Transverse colon (tissue), 4 donors: ENCODE data around the gene EFCAB5. TPM values are rescaled to one million over a fixed set of nuclear protein-coding genes. Genes with fewer than 3 reads are reported as not detected.
A peak's percentile ranks its signal among the peaks of the same experiment; 100 is the strongest.

ENCODE experiments used
- DNase-seq: peaks from one replicate; pipeline ENCODE4 v3.0.0-alpha.2; 2019
- H3K27ac ChIP-seq, 4 donors: fragments of 200-600 bp; sonication (generic); 2 replicates each; pipeline ENCODE4 v1.5.1; 2016 to 2018; ENCODE audit warnings: inconsistent platforms in 4 of 4
- H3K27me3 ChIP-seq: fragments of 200-600 bp; sonication (generic); 2 replicates; pipeline ENCODE4 v1.5.1; 2017; ENCODE audit warnings: inconsistent platforms
- H3K36me3 ChIP-seq, 4 donors: fragments of 200-600 bp; sonication (generic); 2 replicates each; pipeline ENCODE4 v1.5.1; 2017 to 2019; ENCODE audit warnings: inconsistent platforms in 4 of 4
- H3K4me1 ChIP-seq, 4 donors: fragments of 200-600 bp; sonication (generic); 2 replicates each; pipeline ENCODE4 v1.5.1; 2017 to 2020; ENCODE audit warnings: inconsistent platforms in 4 of 4
- H3K4me3 ChIP-seq, 4 donors: fragments of 200-600 bp; sonication (generic); 1 replicate in 1 of 4; 2 replicates in 3 of 4; pipeline versions ENCODE4 v1.5.1 to v1.6.1; 2017 to 2019; ENCODE audit warnings: inconsistent platforms in 4 of 4
- H3K9me3 ChIP-seq, 2 donors: fragments of 200-600 bp; sonication (generic); 2 replicates each; pipeline ENCODE4 v1.5.1; 2017 to 2019; ENCODE audit warnings: inconsistent platforms in 2 of 2
- CTCF ChIP-seq, 5 experiments: fragments of 200-600 bp in 3 of 5; fragments of 450-650 bp in 2 of 5; sonication (generic) in 3 of 5; IDR thresholded peaks; 1 replicate in 2 of 5; 2 replicates in 3 of 5; pipeline ENCODE4 v1.5.1; 2016 to 2017; ENCODE audit warnings: antibody characterized with exemption in 5 of 5, inconsistent platforms in 3 of 5, mild to moderate bottlenecking in 2 of 5, moderate library complexity in 1 of 5
- EP300 ChIP-seq: sonication (generic); formaldehyde crosslinking; IDR thresholded peaks from one replicate; pipeline ENCODE4 v1.6.1; 2017; ENCODE audit warnings: antibody characterized with exemption, low read depth
- POLR2A ChIP-seq: fragments of 450-650 bp; IDR thresholded peaks from one replicate; pipeline ENCODE4 v1.6.1; 2016; ENCODE audit warnings: antibody characterized with exemption, mild to moderate bottlenecking, moderate library complexity
- POLR2AphosphoS5 ChIP-seq, 3 donors: sonication (generic); formaldehyde crosslinking; IDR thresholded peaks; one replicate each; pipeline ENCODE4 v1.6.1; 2016; ENCODE audit warnings: antibody characterized with exemption in 3 of 3
- WGBS, 2 donors: methylation state at CpG; one replicate each; pipeline ENCODE4 v1.1.5; 2018; ENCODE audit warnings: low coverage in 1 of 2; 5-methylcytosine and 5-hydroxymethylcytosine counted together
- in situ Hi-C, 4 donors: fragments of 200-750 bp; cut with MboI; loops; one replicate each; pipeline versions ENCODE4 v1.15.0 to v1.15.1; 2017; ENCODE audit warnings: low sequenced_read_pairs in 3 of 4, low pct_ligation_motif_present in 1 of 4, low pct_unique_long_range_greater_than_20kb in 1 of 4
- intact Hi-C: fragments of 100-400 bp; cut with DNase I; formaldehyde crosslinking; loops from one replicate; pipeline ENCODE4 v1.15.1; 2023; ENCODE audit warnings: low total_unique reads
- total RNA-seq, 4 donors: library from RNA; depleted of rRNA; stranded (reverse); fragments of >200 nt; gene quantifications; one replicate each; pipeline ENCODE4 v1.1.0, GENCODE V29; 2016

EFCAB5 gene
- total RNA-seq, 4 donors from 2014 or later, result 1.00 to 3.7 (median 1.9) TPM

GRCh38 chr17:30112794-30113193 is 171.4 kb downstream of the EFCAB5 start:
- peaks cover 5 to 14% (median 6%) of the 10 kb centered on the region in 4 donors for H3K4me1 ChIP-seq
- in situ Hi-C loops, result loop anchor here in 2 of 4 donors (25.0 kb wide), 1 partner anchor 225 kb away; the partner anchor contains the start of gene TMIGD1 (in 2 of the 2)
- DNase-seq, result no peak
- no peak for TF ChIP-seq POLR2A
- no peak for TF ChIP-seq EP300
- no peak for TF ChIP-seq CTCF (IDR thresholded peaks at IDR 0.05)
- TF ChIP-seq POLR2AphosphoS5 (IDR thresholded peaks at IDR 0.05), result no peak
- no peaks in the 10 kb centered on the region for H3K9me3 ChIP-seq
- H3K4me3 ChIP-seq, result no peak overlapping the region
- H3K36me3 ChIP-seq, result no peaks in the 10 kb centered on the region
- H3K27ac ChIP-seq, result peak overlapping the region; percentile 29 to 64 (median 50)
- no peaks in the 10 kb centered on the region for H3K27me3 ChIP-seq
- intact Hi-C loops, result no loop called here

- in situ Hi-C loops, result loop anchor here in 2 of 4 donors (25.0 kb wide), 1 partner anchor 224 kb away; the partner anchor contains the start of gene TMIGD1 (in 2 of the 2)
- no peak for TF ChIP-seq CTCF (IDR thresholded peaks at IDR 0.05)
- TF ChIP-seq POLR2AphosphoS5 (IDR thresholded peaks at IDR 0.05), result peak in 1 of 3 donors; percentile 35
- Histone ChIP-seq H3K4me3 (no peak overlapping the region), H3K9me3 (no peaks in the 10 kb centered on the region), H3K27me3 (no peaks in the 10 kb centered on the region), H3K4me1 (peaks cover 9 to 18% (median 10%) of the 10 kb centered on the region in 4 donors), H3K36me3 (no peaks in the 10 kb centered on the region), H3K27ac (peak overlapping the region; percentile 29 to 64 (median 50))
- intact Hi-C loops, result no loop called here
- peak; percentile 79 for DNase-seq
Measured at GRCh38 chr17:30113213-30113612, 171.8 kb downstream of the EFCAB5 start.

- H3K4me1 ChIP-seq, result peaks cover 10 to 39% (median 21%) of the 10 kb centered on the region in 4 donors
- H3K9me3 ChIP-seq, result no peaks in the 10 kb centered on the region
- H3K36me3 ChIP-seq, result peaks cover 0 to 5% (median 0%) of the 10 kb centered on the region in 4 donors
- H3K4me3 ChIP-seq, result peak overlapping the region; percentile 45 to 90 (median 72)
- peak overlapping the region; percentile 89 to 100 (median 96) for H3K27ac ChIP-seq
- H3K27me3 ChIP-seq, result no peaks in the 10 kb centered on the region
- in situ Hi-C loops (loop anchor here in 2 of 4 donors (25.0 kb wide), 1 partner anchor 221 kb away; the partner anchor contains the start of gene TMIGD1 (in 2 of the 2)), intact Hi-C loops (no loop called here)
- WGBS, 2 donors, result 13 to 100% methylated on average over 1 to 10 of the region's 10 CpGs
- no peak for TF ChIP-seq EP300
- DNase-seq, result no peak
Measured at GRCh38 chr17:30116345-30116660, 174.9 kb downstream of the EFCAB5 start.

- Histone ChIP-seq H3K4me3 (peak within 1 kb of the TSS; percentile 45 to 90 (median 72)), H3K27me3 (no peaks in the 10 kb centered on the region), H3K9me3 (no peaks in the 10 kb centered on the region), H3K27ac (peak within 1 kb of the TSS; percentile 89 to 100 (median 96)), H3K4me1 (peaks cover 10 to 43% (median 21%) of the 10 kb centered on the region in 4 donors), H3K36me3 (peaks cover 0 to 5% (median 0%) of the 10 kb centered on the region in 4 donors)
- peak; percentile 97 for DNase-seq
- in situ Hi-C loops (loop anchor here in 2 of 4 donors (25.0 kb wide), 1 partner anchor 220 kb away; the partner anchor contains the start of gene TMIGD1 (in 2 of the 2)), intact Hi-C loops (no loop called here)
- TF ChIP-seq CTCF (IDR thresholded peaks at IDR 0.05) (no peak), EP300 (peak; percentile 9), POLR2AphosphoS5 (IDR thresholded peaks at IDR 0.05) (peak; percentile 97 to 99 (median 99)), POLR2A (peak; percentile 98)
- WGBS, 2 donors, result 0 to 1% methylated on average over 16 to 47 of the region's 47 CpGs
Measured at GRCh38 chr17:30116661-30117551, 175.5 kb downstream of the EFCAB5 start, which contains the start of gene NSRP1. Gene NSRP1, plus strand, starts transcription at chr17:30116816. Its CDS starts 28 bp downstream, at chr17:30116844.
